OCI-LY3 (cell line): ENCODE measurements around the gene KIF1C.

Source experiments
- H2AFZ ChIP-seq: fragments of 200-600, 300-600 bp; shearing (Covaris generic); 2 replicates; pipeline ENCODE4 v1.6.0; 2014; ENCODE audit warnings: antibody characterized with exemption, low read depth, low read length
- H3K27ac ChIP-seq: fragments of 200-600, 300-600 bp; sonication (generic); 2 replicates; pipeline ENCODE4 v1.5.1; 2014; ENCODE audit warnings: mild to moderate bottlenecking, low read length, moderate library complexity, mixed read lengths
- H3K27me3 ChIP-seq: fragments of 200-600, 300-600 bp; sonication (generic); 2 replicates; pipeline ENCODE4 v1.6.1; 2014; ENCODE audit warnings: low read depth, low read length, mixed read lengths
- H3K36me3 ChIP-seq: fragments of 200-600, 300-600 bp; sonication (generic); replicated peaks from 2 replicates; pipeline ENCODE3; 2014; ENCODE audit warnings: low read depth, low read length, mixed read lengths
- H3K4me1 ChIP-seq: fragments of 300-600, 200-600 bp; sonication (generic); 2 replicates; pipeline ENCODE4 v1.6.1; 2014; ENCODE audit warnings: low read length, mixed read lengths
- H3K4me2 ChIP-seq: fragments of 200-600, 300-600 bp; sonication (generic); 2 replicates; pipeline ENCODE4 v1.6.1; 2014; ENCODE audit warnings: low read length, mixed read lengths
- H3K4me3 ChIP-seq: fragments of 300-600, 200-600 bp; sonication (generic); 2 replicates; pipeline ENCODE4 v1.5.1; 2014; ENCODE audit warnings: antibody characterized with exemption, mild to moderate bottlenecking, low read length, moderate library complexity
- H3K79me2 ChIP-seq: fragments of 300-600, 200-600 bp; shearing (Covaris generic); 2 replicates; pipeline ENCODE4 v1.6.1; 2014; ENCODE audit warnings: mild to moderate bottlenecking, low read length, mixed read lengths
- H3K9ac ChIP-seq: fragments of 300-600, 200-600 bp; shearing (Covaris generic); 2 replicates; pipeline ENCODE4 v1.6.0; 2014; ENCODE audit warnings: mild to moderate bottlenecking, low read length, moderate library complexity
- H3K9me3 ChIP-seq: fragments of 200-600, 300-600 bp; shearing (Covaris generic); 2 replicates; pipeline ENCODE4 v1.6.1; 2014; ENCODE audit warnings: low read length, mixed read lengths; ENCODE audit not compliant: insufficient read depth
- H4K20me1 ChIP-seq: fragments of 200-600, 300-600 bp; sonication (generic); 2 replicates; pipeline ENCODE4 v1.6.1; 2016; ENCODE audit warnings: low read length, mixed read lengths; ENCODE audit not compliant: insufficient read depth
- CTCF ChIP-seq: fragments of 200-600, 300-600 bp; sonication (generic); IDR thresholded peaks from 2 replicates; pipeline ENCODE4 v1.5.1; 2014; ENCODE audit warnings: antibody characterized with exemption, low read length, low read depth
- EZH2phosphoT487 ChIP-seq: fragments of 200-600 bp; shearing (Covaris generic); IDR thresholded peaks from 2 replicates; pipeline ENCODE4 v1.6.1; 2018; ENCODE audit warnings: antibody characterized with exemption, mixed run types, low read depth

The KIF1C gene

DNA sequence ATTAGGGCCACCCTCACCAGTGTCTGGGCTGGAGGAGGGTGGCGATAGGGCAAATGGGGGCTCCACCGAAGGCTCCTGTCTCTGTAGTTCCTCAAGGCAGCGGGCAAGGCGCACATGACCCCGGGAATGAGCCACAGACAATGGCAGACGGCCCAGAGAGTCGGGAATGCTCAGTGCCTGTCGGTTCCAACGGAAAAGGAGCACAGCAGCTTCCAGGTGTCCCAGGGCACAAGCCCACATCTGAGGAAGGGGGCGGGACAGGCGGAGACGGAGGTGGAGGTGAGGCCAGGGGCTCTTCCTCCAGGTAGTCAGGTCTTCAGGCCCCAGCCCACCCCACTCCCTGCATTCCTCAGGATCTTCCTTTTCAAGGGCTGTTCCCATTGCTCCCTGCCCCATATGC lies 25.0 kb upstream of the KIF1C start:
- Histone ChIP-seq H3K9ac (no peak overlapping the region), H3K4me2 (no peak overlapping the region), H3K27me3 (no peaks in the 10 kb centered on the region), H3K27ac (no peak overlapping the region), H3K4me1 (0 out of 2 replicates have a peak, but pooled peaks cover 4% of the 10 kb centered on the region), H3K79me2 (peaks cover 8% of the 10 kb centered on the region), H3K4me3 (no peak overlapping the region), H3K9me3 (no peaks in the 10 kb centered on the region), H4K20me1 (no peaks in the 10 kb centered on the region), H2AFZ (no peak overlapping the region), H3K36me3 (peaks cover 18% of the 10 kb centered on the region)
- TF ChIP-seq CTCF: no peak
- no peak for TF ChIP-seq EZH2phosphoT487

DNA sequence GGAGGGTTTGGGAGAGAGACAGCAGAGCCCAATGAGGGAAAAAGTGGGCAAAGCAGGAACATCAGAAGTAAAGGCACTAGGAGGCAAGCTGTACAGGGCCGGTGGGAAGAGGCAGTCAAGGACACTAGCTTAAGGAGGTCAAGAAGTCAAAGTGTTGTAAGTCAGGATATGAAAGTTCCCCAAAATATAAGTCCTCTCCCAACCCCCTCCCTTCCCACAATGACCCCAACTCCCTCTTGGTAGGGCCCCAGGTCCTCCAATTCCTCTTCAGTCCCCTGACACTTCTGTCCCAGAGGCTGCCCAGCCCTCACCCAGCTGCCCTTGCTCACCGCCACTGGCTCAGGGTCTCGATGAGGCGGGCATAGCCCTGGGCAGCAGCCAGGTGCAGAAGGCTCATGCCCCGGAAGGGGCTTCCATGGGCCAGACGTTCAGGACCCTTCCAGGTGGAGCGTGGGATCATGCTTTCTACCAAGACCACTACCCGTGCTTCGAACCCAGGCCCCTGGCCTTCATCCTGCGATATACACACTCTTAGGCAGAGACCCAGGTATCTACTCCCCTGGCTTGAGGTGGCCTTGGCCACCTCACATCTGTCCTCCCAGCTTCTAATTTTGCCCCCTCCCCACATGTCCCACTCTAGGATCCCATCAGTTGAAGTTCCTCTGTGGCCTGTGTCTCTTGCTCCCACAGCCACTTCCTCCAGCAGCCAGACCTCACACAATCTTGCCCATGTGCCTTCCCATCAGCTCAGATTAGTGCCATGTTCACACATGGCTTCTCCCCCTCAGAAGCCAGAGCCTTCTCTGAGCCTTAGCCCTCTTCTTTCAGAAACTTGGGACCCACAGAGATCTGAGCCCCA lies 24.3 kb upstream of the KIF1C start:
- Histone ChIP-seq H3K27ac (no peak overlapping the region), H3K27me3 (no peaks in the 10 kb centered on the region), H3K4me1 (0 out of 2 replicates have a peak, but pooled peaks cover under 1% of the 10 kb centered on the region), H3K9me3 (no peaks in the 10 kb centered on the region), H3K79me2 (peaks cover 2% of the 10 kb centered on the region; the same call in 1 of the 2 replicates), H3K4me3 (no peak overlapping the region), H4K20me1 (no peaks in the 10 kb centered on the region), H2AFZ (no peak overlapping the region), H3K4me2 (no peak overlapping the region), H3K9ac (no peak overlapping the region), H3K36me3 (peaks cover 20% of the 10 kb centered on the region)
- TF ChIP-seq CTCF (no peak), EZH2phosphoT487 (no peak)

- no peak overlapping the region for H3K9ac ChIP-seq
Observed at GRCh38 chr17:4974115-4974670, 23.6 kb upstream of the KIF1C start.

More at GRCh38 chr17:4974115-4974670, 23.6 kb upstream of the KIF1C start:
- no peak overlapping the region for H2AFZ ChIP-seq
- no peak for TF ChIP-seq CTCF
- TF ChIP-seq EZH2phosphoT487: no peak
- H4K20me1 ChIP-seq: no peaks in the 10 kb centered on the region
- no peaks in the 10 kb centered on the region for H3K27me3 ChIP-seq
- peaks cover 5% of the 10 kb centered on the region; the same call in 1 of the 2 replicates for H3K4me1 ChIP-seq
- H3K9me3 ChIP-seq: no peaks in the 10 kb centered on the region
- H3K27ac ChIP-seq: no peak overlapping the region
- H3K4me3 ChIP-seq: no peak overlapping the region
- no peak overlapping the region for H3K4me2 ChIP-seq
- H3K36me3 ChIP-seq: peaks cover 17% of the 10 kb centered on the region
- no peaks in the 10 kb centered on the region for H3K79me2 ChIP-seq
